ENCODE measurements around the gene NUP58.

DNA sequence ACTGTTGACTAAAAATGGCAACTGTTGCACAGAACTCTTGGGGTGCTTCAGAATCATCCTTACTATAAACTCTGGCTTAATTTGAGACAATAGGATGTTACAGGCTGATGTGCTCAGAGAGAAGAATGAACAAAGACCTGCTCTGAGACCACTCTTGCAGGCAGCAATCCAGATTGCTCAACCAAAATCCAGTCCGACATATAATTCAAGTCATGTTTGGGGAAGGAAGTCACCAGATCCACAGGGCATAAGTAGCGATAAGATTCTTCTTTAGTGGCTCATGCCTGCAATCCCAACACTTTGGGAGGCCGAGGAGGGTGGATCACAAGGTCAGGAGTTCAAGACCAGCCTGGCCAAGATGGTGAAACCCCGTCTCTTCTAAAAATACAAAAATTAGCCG, 34.7 kb upstream of the NUP58 start:
- no peak for TF ChIP-seq POLR2A (IDR thresholded peaks at IDR 0.05; ENCODE audit: low read depth, low read length)
- TF ChIP-seq SMARCA5 (IDR thresholded peaks at IDR 0.05) = no peak
- TF ChIP-seq RAD21 (IDR thresholded peaks at IDR 0.05; ENCODE audit: insufficient read depth, low read depth, low read length) = no peak
- TF ChIP-seq SREBF2 (IDR thresholded peaks at IDR 0.05; ENCODE audit: low read length) = no peak
- no peak for TF ChIP-seq BRCA1 (IDR thresholded peaks at IDR 0.05; ENCODE audit: low read depth, low read length)
- TF ChIP-seq, protein P1, sequence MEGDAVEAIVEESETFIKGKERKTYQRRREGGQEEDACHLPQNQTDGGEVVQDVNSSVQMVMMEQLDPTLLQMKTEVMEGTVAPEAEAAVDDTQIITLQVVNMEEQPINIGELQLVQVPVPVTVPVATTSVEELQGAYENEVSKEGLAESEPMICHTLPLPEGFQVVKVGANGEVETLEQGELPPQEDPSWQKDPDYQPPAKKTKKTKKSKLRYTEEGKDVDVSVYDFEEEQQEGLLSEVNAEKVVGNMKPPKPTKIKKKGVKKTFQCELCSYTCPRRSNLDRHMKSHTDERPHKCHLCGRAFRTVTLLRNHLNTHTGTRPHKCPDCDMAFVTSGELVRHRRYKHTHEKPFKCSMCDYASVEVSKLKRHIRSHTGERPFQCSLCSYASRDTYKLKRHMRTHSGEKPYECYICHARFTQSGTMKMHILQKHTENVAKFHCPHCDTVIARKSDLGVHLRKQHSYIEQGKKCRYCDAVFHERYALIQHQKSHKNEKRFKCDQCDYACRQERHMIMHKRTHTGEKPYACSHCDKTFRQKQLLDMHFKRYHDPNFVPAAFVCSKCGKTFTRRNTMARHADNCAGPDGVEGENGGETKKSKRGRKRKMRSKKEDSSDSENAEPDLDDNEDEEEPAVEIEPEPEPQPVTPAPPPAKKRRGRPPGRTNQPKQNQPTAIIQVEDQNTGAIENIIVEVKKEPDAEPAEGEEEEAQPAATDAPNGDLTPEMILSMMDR (IDR thresholded peaks at IDR 0.05 in 2 of 3, conservative IDR thresholded peaks at IDR 0.05 in 1 of 3; ENCODE audit: control insufficient read depth in 2 of 3, extremely low read depth in 1 of 3, insufficient read depth in 1 of 3, low read depth in 3 of 3, low read length in 3 of 3) = no peak
- TF ChIP-seq TCF7 (IDR thresholded peaks at IDR 0.05; ENCODE audit: borderline replicate concordance) = no peak
- no peak for TF ChIP-seq HDAC6 (IDR thresholded peaks at IDR 0.05; ENCODE audit: unreplicated experiment)

Data from GM12878 (cell line).